D721Med (cell line): ENCODE data around the gene KCNG2.

ENCODE experiments used
- DNase-seq: peaks from one replicate; pipeline ENCODE4 v3.0.0; 2011; ENCODE audit warnings: low spot score; ENCODE audit not compliant: insufficient read length
- FAIRE-seq: peaks from 2 replicates; lab custom pipeline; 2011; peaks lifted over from hg19 to GRCh38; lab: Jason Lieb, UNC
- TF ChIP-seq, protein P1 (sequence below): IDR thresholded peaks from 2 replicates; pipeline ENCODE4 v1.5.1; 2012; ENCODE audit warnings: mild to moderate bottlenecking, control low read depth; ENCODE audit not compliant: insufficient read depth; ENCODE audit errors: missing control alignments

The KCNG2 gene

GRCh38 chr18:79760881-79761280 lies 36.9 kb upstream of the KCNG2 start:
- TF ChIP-seq, protein P1, sequence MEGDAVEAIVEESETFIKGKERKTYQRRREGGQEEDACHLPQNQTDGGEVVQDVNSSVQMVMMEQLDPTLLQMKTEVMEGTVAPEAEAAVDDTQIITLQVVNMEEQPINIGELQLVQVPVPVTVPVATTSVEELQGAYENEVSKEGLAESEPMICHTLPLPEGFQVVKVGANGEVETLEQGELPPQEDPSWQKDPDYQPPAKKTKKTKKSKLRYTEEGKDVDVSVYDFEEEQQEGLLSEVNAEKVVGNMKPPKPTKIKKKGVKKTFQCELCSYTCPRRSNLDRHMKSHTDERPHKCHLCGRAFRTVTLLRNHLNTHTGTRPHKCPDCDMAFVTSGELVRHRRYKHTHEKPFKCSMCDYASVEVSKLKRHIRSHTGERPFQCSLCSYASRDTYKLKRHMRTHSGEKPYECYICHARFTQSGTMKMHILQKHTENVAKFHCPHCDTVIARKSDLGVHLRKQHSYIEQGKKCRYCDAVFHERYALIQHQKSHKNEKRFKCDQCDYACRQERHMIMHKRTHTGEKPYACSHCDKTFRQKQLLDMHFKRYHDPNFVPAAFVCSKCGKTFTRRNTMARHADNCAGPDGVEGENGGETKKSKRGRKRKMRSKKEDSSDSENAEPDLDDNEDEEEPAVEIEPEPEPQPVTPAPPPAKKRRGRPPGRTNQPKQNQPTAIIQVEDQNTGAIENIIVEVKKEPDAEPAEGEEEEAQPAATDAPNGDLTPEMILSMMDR = no peak
- FAIRE-seq = no peak
- no peak for DNase-seq

- FAIRE-seq (no peak), DNase-seq (no peak)
- TF ChIP-seq, protein P1 = no peak
These were observed 34.3 kb upstream of the KCNG2 start for GRCh38 chr18:79763407-79763806.

GRCh38 chr18:79764131-79764530 lies 33.6 kb upstream of the KCNG2 start:
- DNase-seq (no peak), FAIRE-seq (no peak)
- TF ChIP-seq, protein P1 = no peak

DNA sequence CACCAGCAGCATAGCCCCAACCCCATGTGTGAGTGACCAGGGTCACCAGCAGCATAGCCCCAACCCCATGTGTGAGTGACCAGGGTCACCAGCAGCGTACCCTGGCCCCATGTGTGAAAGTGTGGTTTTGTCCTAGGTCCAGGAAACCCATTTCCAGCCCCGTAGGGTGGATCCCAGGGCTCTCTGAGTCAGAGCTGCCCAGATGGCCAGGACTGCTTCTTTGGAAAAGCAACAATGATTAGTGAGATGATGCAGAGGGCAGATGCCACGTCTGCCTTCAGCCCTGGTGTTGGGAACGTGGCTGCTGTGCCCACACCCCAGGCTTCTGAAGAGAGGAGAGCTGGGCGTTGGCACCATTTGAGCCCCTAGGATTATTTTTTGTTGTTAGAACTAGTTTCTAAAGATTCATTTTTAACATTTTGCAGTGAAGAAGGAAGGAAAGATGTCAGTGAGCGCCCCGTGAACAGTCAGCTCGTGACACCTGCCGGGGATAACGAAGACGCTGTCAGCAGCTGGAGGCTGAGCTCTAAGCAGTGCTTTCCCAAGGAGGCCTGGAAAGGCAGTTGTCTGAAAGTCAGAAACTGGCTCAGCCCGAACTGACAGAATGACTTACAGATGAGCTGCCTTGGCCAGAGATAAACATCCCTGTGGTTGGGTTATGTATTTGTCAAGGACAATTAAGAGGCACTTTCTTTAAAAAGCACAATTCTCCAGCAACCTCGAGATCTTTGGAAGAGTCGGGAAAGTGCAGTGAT lies 32.1 kb upstream of the KCNG2 start:
- DNase-seq (no peak), FAIRE-seq (no peak)
- TF ChIP-seq, protein P1 = no peak

GRCh38 chr18:79766308-79766707 lies 31.4 kb upstream of the KCNG2 start:
- FAIRE-seq (no peak), DNase-seq (no peak)
- TF ChIP-seq, protein P1 = no peak

DNA sequence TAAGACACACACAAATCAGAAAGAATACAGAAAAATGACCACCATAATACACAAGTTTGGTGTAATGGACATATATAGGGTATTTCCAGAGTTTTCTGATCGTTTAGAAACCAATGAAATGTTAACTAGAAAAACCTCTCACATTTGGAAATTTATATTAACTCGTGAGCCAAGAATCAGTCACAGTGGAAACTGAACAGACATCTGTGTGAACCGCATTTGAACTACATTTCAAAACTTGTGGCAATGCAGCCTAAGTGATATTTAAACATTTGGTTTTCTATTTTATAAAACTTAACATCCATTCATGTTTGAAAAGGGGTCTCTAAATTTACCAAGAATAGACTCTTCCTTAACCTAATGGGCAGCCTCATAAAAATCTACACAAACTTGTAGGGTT lies 29.0 kb upstream of the KCNG2 start:
- TF ChIP-seq, protein P1 = no peak
- no peak for DNase-seq
- FAIRE-seq = peak; percentile 32
